HG02678 (cell line): Measurements from ENCODE around the gene HLA-DRA.

ENCODE experiments used
- ATAC-seq: cut with Tn5 transposase; IDR thresholded peaks from one replicate; pipeline ENCODE4 v1.9.1; 2021; ENCODE audit warnings: mild to moderate bottlenecking, moderate library complexity; ENCODE audit not compliant: unreplicated experiment

Gene HLA-DRA

DNA sequence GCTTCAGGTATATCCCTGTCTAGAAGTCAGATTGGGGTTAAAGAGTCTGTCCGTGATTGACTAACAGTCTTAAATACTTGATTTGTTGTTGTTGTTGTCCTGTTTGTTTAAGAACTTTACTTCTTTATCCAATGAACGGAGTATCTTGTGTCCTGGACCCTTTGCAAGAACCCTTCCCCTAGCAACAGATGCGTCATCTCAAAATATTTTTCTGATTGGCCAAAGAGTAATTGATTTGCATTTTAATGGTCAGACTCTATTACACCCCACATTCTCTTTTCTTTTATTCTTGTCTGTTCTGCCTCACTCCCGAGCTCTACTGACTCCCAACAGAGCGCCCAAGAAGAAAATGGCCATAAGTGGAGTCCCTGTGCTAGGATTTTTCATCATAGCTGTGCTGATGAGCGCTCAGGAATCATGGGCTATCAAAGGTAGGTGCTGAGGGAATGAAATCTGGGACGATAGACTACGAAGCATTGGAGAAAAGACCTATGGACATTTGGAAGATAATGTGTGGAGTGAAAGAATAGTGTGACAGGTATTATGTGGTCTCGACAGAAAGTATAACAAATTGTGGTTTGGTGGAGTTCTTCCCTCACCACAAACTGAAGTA lies at the start of gene HLA-DRA:
Gene HLA-DRA, plus strand, starts transcription at position 286 of the 613 bp plus-strand sequence. Its CDS starts 64 bp downstream, at position 350.
- ATAC-seq: peak; percentile 78

DNA sequence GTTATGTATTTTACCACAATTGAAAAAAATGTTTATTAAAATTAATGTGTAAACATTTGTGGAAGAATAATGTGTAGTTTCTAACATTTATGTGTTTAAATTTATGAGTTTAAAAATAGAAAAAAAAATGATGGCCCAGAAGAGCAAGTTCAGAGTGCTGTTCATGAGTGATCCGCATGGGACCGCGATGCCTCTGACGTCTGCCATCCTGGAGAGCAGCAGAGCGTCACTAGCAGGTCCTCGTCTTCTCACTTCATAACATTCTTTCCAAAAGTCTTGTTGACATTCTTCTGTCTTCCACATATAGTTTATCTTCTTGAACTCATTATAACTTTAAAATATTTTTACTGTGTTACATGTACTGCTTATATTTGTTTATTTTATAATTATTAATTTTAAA lies 48.2 kb upstream of the HLA-DRA start:
- no peak for ATAC-seq

DNA sequence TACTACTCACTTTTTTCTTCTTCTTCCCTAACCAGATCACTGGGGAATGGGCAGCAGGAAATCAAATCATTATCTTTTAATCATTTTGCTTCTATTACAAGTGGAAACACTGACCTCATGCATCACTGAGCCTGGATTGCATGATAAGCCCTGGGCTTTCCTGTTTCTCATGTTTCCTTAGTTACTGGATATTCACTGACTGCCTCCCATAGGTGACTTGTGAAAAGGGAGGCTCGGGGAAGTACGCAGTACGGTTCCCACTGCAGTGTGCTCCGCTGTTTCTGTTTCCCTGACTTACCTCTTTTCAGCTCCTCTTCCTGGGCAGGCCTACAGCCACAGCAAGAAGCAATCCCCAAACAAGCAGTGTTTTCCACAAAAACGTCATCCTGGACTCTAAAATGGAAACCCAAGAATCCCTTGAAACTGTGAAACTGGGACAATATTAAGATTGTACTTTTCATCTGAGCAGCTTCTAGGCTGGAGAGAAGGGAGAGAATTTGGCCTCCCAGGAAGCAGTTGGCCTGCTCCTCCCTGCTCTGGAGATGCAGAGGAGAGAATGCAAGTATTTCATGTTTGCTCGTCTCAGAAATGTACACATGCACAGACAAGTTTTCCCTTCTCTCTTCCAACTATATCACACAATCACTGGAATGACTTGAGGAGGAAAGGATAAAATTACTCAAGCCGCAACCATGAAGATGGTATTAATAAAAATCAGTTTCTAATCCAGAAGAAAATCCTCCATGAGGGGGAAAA lies 45.8 kb upstream of the HLA-DRA start:
- no peak for ATAC-seq

DNA sequence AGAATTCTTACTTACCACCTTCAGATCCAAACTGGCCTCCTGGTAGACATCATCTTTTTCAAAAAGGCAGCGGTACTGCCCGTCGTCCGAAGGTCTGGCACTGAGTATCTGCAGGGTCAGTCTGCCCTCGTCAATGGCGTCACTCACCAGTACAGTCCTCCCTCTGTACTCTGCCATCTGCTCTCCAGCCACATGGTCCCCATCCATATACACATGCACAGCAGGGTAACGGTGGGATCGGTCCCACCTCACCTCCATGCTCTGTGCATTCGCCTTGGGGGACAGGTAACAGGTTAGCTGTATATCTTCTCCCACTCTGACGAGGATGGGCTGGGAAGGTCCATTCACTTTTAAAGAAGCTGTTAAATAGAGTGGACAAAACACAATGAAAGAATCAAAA lies 43.7 kb upstream of the HLA-DRA start:
- no peak for ATAC-seq

DNA sequence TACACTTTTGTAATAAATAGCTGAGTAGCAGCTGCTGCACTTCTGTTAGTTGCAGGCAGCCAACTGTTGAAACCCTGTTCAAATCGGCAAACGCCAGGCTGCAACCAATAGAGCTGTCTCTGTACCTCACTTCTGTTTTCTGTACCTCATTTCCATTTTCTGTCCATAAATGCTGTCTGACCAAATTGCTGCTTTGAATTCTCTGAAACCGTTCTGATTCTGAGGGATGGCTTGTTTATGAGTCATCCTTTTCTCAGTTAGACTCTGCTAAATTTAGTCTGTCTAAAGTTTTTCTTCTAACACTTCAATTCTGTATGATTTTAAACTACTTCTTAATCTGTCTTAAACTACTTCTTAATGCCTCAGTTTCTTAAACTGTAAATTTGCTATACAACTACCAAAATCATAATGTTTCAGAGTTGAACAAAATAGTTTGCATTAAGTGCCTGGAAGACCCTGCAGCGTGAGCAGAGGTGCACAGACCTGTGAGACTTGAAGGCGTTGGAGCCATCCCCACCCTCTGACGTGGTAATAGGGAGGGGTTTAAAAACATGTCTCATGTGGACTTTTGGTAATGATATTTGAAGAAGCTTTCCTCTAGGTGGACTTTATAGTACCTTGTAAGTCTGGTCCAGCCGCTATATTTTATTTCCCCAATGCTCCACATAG lies 42.3 kb upstream of the HLA-DRA start:
- ATAC-seq: peak; percentile 91

DNA sequence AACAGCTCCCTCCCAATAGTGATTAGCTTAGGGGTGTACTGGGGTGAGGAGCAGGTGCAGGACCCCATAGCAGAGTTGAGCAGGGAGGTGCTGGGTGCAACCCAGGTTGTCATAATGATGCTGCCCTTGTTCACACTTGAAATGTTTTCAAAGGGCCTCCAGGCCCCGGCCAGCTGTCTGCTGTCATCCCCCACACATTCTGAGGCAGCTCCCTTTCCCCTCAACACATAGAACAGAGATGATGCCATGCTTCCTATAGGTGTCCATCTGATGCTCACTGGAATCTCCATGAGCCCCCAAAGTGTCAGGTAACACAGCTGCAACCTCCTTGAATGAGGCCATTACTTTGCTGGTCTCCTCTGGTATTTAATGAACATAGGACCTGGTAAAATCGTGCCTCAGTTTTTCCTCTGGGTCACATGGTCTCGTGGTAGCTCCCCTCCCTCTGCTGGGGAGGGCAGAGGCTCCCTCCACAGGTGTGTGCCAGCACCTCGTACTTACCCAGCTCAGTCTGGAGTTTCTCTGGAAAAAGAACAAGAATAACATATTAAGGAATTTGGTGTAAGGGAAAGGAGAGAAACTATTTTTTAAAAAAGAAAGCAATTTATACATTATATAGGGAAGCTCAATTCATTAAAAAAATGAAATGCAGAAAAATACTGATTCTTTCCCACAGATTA lies 38.3 kb upstream of the HLA-DRA start:
- ATAC-seq: no peak

DNA sequence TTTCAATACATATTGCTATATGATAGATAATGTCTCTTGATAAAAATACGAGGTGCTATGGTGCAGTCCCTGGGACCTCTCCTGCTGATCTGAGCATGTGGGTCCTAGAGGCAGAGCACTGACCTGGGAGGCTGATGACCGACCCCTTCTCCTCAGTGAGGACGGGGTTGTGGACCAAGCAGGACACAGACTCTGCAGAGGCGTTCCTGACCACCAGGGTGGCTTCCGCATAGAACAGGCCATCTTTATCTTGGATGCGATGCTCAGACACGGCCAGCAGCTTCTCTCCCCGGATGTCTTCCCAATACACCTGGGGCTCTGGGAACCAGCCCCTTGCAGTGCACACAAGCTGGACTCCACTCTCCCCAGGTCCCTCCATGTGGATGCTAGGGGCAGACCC lies 36.9 kb upstream of the HLA-DRA start:
- no peak for ATAC-seq

DNA sequence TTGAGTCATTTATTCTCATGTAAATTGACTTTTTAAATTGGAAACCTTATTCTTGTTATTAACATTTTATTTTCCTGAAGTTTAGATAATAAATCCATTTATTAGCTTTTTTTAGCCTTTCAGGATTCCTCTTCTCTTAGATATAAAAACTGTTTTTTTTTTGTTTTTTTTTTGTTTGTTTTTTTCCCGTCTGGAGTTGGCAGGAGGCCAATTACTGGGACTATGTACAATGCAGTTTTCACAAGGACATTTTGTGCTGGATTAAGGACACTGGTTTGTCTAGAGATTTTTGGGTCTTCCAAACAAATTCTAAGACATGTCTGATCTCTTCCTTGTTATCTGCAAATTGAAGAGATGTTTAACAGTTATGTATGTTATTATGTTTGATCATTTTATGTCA lies 34.0 kb upstream of the HLA-DRA start:
- ATAC-seq: no peak

DNA sequence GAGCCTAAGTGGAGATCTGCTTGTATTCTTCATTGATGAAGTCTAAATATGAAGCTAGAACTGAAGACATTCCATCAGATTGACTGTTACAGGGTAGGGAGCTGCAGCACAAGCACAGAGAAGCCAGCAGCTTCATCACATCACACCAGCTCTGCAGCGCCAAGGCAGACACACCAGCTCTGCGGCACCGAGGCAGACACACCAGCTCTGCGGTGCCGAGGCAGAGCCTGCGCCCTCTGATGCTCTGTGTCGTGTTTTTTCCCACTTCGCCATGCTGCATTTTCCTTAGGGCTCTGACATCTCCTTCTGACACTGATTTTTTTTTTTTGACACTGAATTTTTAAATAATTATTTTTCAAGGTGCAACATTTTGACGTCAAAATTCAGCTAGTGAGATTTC lies 33.5 kb upstream of the HLA-DRA start:
- ATAC-seq: no peak

DNA sequence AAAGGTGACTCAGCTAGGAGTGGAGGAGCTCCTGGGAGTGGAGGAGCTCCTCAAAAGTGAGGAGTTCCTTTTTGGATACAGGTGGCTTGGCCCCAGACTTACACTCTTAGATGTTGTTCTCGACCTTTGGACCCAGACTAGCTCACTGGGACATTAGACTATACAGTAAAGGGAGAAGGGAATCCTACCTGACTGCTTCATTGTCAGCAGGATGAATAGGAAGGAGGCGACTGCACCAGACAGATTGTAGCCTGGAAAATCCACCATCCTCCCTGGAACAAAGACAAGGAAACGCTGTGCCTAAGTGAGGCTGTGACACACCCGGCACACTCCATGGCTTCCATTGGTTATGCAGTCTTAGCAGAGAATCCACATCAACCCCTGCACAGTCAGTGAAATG lies 32.8 kb upstream of the HLA-DRA start, which contains the start of gene BTNL2:
Gene BTNL2, minus strand, starts transcription at position 325 of the 400 bp plus-strand sequence. Its CDS starts 58 bp downstream, at position 267.
- ATAC-seq: no peak

DNA sequence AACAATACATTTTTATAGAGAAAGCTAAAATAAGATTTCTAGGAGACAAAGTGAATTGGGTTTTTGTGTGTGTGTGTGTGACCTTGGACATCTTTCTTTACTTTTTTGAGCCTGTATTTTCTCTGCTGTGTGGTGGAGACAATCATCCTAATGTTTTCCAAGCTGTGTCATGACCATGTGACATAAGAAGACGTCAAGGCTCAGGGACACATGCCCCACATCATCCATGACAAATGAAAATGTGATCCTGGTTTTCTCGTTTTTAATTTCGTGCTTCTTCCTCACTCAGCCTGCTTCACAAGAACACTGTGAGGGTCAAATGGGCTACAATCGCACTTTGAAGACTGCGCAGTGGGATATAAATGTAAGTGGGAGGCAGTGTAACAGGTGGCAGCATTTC lies 28.8 kb upstream of the HLA-DRA start:
- no peak for ATAC-seq

DNA sequence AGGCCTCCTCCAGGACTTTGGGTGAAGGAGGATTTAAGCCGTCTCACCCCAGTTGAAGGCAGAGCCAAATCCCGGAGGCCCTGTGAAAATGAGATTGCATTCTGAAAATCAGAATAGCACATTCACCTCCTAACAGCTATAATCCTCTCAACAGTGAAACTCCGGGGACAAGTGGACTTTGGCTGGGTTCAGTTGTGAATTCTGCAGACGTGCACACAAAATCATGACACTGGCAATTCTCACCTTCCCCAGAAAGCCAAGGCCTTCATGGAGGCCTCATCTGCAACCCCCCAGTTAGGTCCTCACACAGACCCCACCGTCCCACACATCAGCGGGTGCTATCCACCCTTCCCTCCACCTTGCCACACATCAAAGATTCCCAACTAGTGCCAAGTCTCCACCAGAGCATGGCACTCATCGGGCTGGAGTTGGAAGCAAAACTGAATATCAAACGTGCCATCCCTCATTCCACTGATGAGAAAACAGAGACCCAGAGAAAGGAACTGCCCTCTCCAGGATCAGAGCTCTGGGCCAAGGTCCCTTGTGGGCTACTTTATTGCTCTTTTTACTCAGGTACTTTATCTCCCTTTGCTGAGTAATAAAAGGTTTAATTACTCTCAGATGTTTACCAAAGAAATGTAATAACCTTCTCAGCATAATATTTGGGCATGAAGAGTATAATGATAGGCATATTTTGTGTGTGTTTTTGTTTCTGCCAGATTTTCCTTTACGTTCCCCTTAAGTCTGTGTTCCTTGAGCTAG lies 27.9 kb upstream of the HLA-DRA start:
- no peak for ATAC-seq

DNA sequence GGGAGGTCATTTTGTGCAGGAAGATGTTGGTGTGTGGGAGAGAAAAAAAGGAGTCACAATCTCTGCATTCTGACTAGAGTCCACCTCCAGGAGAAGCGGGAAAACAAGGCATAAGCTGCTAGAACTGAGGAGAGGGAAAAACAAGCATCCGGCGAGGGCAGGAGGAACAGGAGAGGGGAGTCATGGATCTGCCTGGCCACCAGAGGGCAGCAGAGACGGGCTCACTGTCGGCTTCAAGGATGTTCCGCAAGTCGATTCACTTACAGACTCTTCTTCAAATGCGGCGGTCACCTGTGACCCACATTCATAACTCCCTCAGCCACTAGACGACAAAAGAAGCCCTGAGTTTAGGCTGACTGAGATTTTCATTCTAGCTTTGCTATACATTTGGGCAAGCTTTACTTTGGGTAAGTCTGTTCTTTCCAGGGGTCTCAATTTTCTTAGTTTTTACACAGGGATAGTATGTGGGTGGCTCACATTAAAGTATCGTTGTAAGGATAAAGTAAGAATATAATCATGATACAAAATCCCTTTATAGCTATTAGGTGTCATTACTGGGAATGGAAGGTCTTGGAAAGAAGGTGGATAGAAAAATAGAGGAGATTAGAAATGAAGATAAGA lies 26.1 kb upstream of the HLA-DRA start:
- ATAC-seq: no peak

DNA sequence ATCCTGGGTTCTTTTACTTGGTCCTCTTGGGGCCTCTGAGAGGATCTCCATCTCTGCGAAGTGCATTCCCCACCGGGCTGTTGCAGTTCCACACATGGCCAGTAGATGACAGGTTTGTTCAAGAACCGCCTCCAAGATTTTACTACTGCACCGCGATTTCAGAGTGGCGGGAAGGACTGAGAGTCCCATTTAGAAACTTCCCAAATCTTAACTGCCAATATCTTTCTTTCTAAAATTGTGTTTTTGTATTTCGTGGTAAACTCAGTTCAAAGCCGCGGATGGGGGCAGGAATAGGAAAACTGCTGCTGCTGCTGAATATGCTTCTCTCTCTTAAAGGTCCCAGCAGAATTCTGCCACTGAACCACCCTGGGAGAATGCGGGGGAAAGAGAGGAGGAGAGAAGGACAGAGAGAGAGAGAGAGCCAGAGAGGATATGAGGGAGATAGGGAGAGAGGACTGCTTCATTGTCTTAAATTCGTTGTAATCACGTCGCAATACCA lies 24.1 kb upstream of the HLA-DRA start:
- no peak for ATAC-seq

DNA sequence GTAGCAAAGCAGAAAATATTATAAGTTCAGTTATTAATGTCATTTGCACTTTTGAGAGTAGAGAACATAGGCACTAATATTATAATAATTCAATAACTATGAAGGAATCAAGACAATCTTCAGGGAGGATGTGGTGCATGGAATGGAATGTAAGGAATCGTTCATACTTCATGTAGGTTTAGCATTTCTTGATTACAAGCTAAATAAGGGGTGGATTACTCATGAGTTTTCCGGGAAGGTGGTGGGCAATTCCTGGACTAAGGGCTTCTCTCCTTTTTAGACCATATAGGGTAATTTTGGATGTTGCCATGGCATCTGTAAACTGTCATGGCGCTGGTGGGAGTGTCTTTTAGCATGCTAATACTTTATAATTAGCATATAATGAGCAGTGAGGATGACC lies 23.7 kb upstream of the HLA-DRA start:
- no peak for ATAC-seq

DNA sequence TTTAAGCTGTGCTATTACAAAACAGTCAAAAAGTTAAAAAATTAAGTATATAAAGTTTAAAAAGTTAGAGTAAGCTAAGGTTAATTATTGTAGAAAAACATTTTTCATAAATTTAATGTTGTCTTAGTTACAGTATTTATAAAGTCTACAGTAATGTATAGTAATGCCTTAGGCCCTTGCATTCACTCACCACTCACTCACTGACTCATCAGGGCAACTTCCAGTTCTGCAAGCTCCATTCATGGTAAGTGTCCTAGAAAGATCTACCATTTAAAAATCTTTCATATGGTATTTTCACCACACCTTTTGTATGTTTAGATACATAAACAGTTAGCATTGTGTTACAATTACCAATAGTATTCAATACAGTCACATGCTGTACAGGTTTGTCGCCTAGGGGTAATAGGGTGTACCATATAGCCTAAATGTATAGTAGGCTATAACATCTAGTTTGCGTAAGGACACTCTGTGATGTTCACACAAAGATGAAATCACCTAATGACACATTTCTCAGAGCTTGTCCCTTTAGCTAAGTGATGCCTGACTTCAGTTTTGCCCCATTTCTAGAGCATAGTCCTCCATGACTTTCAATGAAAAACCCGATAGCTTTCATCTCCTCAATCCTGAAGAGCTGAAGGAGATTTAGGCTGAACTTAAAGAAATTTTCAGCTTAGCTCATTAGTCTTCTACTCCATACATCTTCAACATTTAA lies 14.9 kb upstream of the HLA-DRA start:
- ATAC-seq: no peak

DNA sequence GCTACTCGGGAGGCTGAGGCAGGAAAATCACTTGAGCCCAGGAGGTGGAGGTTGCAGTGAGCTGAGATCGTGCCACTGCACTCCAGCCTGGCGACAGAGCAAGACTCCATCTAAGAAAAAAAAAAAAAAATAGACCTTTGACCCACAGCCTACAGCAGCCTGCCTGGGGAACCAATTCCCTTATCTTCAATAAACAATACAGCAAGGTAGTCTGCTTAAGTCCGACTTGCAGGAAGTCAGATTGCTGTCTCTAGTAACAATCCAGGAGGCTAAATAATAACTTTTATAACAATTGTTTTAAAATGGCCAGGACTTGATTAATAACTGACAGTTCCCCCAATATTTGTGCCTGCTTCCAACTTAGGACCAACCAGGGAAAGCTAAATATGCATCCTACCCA lies 13.3 kb upstream of the HLA-DRA start:
- ATAC-seq: no peak

DNA sequence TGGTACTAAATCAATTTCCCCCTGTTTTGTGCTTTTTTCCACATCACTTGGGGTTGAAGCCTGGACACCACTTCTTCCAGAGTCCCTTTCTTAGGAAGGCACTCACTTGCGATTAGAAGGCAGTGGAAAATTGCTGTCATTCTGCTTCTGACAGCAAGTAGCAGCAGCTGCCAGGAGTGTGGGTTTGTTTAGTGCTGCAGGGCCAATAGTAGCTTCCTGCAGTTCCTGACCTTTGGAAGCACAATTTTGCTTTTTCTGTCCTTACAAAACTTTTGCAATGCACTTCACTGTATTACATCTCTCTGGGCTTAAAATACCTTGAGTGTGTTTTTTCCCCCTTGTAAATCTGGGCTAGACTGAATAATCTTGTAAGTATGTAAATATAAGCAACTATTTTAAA lies 12.5 kb upstream of the HLA-DRA start:
- no peak for ATAC-seq

DNA sequence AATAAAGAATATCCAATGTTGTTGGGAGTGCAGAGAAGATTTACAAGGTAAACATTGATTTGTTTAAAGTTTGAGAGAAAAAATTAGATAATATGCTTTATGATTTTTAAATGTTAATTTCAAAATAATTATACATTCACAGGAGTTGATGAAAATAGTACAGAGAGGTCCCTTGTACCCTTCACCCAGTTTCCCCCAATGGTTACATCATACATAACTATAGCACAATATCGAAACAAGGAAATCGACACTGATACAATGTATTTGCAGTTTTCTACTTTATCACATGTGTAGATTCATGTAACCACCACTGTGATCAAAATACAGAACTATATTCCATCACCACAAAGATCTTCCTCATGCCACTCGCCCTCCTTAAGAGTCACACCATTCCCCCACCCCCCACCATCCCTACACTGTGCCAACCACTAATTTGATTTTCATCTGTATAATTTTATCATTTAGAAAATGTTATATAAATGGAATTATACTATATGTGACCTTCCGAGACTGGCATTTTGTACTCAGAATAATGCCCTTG lies 11.7 kb upstream of the HLA-DRA start:
- ATAC-seq: no peak
